ENCODE measurements around the gene HOXA4. TPM values are rescaled to one million over a fixed set of nuclear protein-coding genes. Genes with fewer than 3 reads are reported as not detected.
A peak's percentile ranks its signal among the peaks of the same experiment; 100 is the strongest.

The HOXA4 gene
- total RNA-seq, 1 experiment from 2014 or later = 9.7 TPM

DNA sequence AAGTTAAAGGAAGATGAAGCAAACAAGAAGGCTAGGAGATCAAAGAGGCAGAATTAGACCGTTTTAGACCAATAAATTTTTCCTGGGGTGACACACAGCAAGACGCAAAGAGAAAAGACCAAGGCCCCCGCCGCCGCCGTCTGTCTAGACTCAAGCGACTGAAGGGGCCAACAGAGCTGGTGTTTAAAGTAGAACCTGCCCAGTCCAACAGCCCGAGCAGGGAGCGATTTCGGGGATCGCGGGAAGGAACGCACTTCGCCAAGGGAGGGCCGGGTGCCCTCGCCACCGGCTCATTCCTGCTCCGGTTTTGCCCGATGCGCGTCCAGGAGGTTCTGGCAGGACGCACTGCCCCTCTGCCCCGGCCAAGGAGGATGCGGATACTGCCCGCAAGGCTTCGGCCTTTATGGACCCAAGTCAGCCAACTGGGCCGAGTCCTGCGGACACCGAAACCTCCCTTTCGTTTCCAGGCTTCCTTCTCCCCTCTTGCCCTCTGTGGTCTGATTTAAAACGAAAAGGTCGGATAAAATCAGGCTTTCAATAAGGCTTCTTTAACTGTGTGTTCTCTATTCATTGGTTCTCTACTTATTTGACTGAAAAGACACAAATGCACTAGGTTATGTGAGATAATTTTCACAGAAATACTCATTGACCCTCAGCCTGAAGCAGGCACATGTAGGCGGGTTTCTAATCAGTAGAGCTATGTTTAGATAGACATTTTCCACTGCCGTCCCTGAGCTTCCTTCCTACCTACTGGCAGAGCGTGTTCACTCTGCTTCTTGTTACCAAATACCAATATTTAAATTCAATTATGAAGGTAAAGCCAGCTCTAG lies 28.1 kb upstream of the HOXA4 start:
- no peak for DNase-seq (ENCODE audit: low read depth)

DNA sequence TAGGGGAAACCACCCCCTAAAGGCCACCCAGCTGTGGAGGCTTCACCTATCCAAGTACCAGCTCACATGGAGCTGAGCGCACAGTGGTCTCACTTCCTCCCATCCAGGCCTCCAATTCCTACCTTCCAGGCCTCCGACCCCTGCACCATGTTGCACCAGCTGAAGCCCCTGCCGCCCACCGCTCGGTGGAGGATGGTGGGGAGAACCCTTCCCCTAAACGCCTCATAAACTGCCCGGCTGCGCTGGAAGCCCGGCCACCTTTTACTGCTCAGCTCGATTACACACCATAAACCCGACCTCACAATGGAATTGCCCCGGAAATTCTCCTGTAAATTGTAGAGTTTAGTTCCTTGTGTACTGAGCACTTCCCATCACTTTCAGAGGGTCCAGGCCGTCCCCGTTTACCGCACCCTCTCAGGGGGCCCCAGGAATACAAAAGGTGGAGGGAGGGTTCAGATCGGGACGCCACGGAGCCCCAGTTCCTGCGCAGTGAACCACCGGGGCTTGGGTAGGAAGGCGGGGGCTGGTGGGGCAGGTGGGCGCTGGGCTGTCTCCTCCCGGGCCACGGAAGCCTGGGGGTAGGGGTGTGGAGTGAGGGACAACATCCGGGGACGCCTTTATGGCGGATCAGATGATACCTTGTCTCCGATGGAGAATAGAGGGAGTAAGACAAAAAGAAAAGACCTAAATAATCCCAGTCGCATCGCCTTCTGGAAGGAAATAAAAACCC lies 27.3 kb upstream of the HOXA4 start:
- DNase-seq (ENCODE audit: low read depth) = no peak

DNA sequence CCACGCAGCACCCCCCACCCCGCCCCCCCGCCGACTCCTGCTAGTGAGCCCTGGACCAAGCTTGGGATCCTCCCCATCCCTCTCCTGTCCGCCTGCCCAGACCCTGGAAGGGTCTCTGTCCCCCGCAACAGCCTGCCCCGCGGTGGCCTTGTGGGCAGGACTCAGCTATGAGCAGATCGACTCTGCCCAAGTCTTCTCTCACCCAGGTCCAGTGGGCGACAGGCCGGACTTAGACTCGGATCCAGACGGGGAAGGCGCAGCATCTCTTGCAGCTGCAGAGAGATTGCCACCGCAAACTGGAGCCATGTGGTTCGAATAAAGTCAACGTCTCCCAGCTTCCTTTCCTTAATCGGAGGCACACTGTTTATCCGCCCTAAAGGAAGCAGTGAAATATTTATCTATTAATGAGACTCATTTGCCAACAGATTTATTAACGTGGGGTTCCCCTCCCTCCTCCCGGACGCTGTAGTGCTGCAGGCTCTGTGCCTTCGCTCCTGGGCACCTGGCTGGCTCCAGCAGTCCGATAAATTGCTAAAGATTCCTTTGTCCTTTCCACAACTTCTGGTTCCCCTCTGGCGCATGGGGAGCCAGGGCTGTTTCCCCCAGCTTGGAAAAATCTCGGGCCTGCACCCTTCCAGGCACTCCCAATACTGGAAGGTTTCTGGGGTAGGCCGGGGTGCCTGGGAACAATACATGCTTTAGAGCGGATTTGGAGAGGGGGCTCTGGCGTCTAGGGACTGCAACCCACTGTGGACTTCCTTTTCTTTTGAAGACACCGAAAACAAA lies 26.6 kb upstream of the HOXA4 start:
- DNase-seq (ENCODE audit: low read depth) = no peak

DNA sequence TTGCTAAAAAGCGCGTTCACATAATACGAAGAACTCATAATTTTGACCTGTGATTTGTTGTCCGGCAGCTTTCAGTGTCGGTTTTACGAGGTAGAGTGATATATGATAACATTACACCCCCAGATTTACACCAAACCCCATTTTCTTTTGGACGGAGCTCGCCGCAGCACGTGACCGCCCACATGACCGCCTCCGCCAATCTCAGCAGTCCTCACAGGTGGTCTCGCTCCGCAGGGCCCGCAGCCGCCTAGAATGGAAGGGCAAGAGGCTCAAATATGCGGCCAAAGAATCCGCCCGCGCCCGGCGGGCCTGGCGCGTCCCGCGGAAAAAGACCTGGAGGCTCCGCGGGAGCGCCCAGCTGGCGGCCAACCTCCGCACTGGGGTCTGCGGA lies 25.9 kb upstream of the HOXA4 start, which contains the start of gene HOXA7:
Gene HOXA7, minus strand, starts transcription at position 168 of the 391 bp plus-strand sequence. Its CDS starts 130 bp downstream, at position 38.
- DNase-seq (ENCODE audit: low read depth) = peak; percentile 81

DNA sequence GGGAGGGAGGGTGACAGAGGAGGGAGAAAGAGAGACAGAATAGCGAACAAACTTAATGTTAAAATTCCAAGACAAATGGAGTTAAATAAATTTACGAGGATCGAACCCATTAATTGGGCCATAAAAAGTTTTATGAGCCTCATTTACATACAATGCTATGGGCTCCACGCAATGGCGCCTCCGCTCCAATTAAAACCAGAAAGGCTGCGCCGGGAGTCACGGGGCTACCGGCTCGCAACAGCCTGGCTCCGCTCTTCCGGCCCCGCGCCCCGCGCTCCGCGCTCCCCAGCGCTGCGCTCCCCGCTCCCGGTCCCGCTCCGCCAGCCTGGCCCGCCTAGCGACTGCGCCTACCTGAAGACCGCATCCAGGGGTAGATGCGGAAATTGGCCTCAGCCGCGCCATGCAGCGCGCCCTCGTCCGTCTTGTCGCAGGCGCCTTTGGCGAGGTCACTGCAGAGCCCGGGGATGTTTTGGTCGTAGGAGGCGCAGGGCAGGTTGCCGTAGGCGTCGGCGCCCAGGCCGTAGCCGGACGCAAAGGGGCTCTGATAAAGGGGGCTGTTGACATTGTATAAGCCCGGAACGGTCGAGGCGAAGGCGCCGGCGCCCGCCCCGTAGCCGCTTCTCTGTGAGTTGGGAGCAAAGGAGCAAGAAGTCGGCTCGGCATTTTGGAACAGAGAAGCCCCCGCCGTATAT lies 25.4 kb upstream of the HOXA4 start:
- DNase-seq (ENCODE audit: low read depth) = peak; percentile 58

DNA sequence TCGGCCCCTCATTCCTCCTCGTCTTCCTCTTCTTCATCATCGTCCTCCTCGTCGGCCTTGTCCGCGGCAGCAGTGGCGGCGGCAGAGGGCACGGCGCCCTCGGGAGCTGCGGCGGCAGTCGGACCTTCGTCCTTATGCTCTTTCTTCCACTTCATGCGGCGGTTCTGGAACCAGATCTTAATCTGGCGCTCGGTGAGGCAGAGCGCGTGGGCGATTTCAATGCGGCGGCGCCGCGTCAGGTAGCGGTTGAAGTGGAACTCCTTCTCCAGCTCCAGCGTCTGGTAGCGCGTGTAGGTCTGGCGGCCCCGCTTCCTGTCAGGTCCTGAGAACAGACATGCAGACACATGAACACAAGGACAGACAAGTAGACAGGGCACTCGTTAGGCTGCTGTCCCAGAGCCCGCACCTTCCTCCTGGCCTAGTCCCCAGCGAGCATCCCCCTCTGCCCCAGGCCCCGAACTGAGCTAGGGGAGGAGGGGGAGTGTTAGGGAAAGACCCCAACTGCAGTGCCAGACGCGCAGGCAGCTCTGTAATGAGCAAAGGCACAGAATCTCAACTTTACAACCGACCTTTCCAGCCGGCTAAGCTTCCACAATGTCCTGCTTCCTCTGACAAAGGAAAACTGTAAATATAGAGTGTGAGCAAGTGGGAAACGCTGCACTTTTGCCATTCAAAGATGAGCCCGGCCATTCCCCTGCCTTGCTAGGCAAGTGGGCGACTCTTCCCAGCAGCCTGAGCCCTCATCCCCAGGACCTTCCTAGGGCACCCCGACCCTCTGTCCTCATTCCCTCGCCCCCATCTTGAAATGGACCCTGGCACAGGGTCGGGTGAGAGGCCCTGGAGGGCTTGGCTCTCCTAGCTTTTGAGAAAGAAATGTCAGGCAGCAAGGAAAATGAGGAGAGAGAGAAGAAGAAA lies 24.6 kb upstream of the HOXA4 start:
- no peak for DNase-seq (ENCODE audit: low read depth)

DNA sequence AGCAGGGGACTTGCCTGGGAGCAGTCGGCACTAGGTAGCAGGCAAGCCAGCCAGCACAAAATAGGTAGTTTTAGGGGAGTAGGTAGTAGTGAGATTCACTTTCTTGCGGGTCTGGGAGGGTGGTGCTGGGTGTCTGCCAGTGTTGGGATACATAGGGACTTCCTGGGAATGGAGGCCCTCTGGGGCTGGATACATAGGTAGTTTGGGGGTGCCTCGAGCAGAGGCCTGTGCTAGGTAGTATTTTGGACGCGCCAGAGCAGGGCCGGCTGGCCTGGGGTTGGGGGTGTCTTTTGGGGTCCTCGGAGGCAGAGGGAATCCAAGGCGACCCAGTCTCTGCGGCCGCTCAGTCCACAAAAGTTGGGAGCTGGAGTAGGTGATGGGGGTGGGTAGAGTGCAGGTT lies 23.8 kb upstream of the HOXA4 start:
- no peak for DNase-seq (ENCODE audit: low read depth)

DNA sequence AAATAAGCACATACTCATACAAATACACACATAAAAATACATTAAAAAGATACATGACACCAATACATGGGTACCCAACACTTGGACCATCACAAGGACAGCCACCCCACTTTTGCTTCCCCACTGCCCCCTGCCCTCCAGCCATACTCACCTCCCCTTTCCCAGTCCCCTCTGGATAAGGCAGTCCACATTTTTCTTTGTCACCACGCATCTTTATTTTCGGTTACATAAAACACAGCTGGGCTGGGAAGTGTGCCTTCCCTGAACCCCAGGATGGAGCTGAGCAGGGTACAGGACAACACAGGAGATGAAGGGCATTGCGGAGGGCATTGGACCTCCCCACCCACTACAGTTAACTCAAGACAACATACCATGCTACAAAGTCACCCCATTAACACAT lies 23.0 kb upstream of the HOXA4 start:
- DNase-seq (ENCODE audit: low read depth) = no peak

DNA sequence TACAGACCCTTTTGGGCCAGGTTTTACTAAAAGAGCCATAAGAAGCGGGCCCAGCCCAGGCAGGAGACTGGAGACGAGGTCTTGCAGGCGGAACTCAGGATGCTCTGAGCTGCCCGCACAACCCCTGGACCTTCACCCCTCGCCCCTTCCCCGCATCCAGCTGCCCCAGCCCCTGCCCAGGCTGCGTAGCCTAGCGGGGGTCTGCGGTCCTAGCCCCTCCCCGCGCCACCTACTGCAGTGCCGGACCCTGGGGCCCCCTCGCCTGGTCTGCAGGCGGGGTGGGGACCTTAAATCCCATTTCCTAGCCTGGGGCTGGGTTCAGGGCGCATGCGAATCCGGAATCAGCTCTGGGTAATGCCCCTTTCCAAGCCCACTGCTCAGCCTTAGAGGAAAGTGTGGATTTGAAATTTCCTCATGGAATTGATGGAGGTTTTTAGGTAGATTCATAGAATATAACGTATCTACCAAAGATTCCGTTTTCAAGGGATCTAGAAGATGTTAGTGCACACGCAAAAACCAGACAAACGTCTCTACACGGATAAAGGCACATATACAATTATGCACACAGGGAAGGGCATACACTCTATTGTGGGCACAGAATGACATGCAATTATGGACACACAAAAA lies 22.4 kb upstream of the HOXA4 start:
- no peak for DNase-seq (ENCODE audit: low read depth)

DNA sequence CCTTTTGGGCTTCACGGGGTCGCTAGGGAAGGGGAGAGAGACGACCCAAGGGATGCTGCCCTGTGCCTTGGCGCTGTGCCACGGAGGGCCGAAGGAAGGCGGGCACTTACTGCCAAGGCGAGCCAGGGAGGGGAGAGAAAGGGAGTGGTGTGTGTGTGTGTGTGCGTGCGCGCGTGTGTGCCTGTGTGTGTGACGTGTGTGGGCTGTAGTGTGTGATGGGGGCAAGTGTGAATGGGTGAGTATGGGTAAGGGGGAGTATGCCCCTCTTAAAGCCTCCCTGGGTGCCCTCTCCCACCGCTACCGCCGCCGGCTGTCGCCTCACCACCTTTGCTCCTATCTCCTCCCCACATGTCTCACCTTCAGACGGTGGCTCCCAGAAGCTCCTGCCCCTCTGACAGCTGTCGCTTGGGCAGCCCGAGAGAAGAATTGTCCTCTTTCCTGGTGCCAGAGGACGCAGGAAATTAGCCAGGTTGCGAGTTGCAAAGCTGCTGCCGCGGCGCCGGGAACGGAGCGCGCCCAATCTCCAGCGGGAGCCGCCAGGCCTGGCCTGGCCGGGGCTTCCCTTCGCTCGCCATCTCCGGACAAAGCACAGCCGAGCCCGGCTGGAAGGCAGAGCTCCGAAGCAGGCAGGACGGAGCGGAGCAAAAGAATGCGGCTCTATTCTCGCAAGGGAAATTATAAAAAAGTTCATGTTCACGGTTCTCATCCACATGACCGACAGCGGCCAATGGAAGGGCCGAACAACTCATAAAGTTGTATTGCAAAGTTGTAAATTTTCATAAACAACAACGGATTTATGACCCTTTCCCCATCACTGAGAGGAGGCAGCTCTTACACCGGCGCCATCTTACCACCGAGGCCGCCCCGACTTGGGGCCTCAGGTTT lies 21.6 kb upstream of the HOXA4 start, which contains the start of gene HOXA3:
Gene HOXA3, minus strand, starts transcription at position 653 of the 885 bp plus-strand sequence. CDS start 41,943 bp downstream, outside the sequence.
- DNase-seq (ENCODE audit: low read depth) = peak; percentile 78

DNA sequence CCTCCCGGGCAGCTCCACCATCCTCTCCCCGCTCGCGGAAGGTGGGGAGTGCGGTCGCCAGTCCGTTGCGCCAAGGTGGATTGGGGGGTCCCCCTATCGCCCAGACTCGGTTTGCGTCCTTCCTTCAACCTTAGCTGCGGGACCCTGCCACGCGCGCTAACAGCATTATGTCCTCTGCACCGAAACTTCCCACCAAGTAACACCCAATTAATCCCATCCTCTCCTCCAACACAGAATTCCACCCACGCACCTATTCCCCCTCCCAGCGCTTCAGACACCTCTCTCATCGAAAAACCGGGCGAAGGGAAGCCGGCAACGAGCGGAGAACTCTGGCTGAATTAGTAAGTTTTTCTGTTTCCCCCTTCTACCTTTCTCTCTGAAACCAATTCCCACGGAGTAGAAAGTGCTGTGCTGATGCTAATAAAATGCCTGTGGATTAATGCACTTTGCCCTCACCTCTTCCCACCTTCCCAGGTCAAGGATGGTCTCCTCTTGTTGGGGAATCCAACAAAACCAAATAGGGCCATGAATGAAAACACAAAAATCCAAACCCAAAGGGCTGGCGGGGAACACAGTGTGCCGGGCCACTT lies 20.9 kb upstream of the HOXA4 start:
- DNase-seq (ENCODE audit: low read depth) = no peak

DNA sequence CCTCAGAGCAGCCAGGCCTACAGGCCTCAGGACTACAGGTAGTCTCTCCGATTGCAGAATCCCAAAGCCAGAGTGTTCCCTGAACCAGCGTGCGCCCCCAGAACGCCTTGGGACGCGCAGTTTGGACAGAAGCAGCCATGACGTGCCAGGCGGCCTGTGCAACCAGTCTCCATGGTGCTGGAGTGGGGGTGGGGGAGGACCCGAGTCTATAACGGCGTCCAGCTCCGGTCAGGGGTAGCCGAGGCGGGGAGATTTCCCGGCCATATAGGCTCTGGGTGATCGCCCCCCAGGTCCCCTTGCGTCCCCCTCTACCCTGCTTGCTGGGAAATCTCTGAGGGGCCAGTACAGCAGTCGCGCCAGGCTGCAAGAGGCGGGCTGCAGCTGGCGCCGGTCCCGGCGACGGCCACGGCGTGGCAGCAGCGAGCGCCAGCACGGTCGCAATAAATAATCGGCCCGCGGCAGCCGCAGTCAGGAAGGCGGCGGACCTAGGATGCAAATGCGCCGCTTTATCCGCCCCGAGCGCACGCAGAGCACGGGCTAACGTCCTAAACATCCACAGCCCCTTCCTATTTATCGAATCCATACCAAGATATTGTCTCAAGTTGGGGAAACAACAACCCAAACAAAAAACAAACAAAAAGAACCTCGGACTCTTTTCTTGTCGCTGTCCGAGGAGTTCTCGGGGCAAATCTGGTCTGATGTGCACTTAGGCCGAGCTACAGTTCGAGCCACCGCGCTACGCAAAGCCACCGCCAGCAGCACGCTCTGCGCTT lies 20.2 kb upstream of the HOXA4 start:
- peak; percentile 89 for DNase-seq (ENCODE audit: low read depth)

DNA sequence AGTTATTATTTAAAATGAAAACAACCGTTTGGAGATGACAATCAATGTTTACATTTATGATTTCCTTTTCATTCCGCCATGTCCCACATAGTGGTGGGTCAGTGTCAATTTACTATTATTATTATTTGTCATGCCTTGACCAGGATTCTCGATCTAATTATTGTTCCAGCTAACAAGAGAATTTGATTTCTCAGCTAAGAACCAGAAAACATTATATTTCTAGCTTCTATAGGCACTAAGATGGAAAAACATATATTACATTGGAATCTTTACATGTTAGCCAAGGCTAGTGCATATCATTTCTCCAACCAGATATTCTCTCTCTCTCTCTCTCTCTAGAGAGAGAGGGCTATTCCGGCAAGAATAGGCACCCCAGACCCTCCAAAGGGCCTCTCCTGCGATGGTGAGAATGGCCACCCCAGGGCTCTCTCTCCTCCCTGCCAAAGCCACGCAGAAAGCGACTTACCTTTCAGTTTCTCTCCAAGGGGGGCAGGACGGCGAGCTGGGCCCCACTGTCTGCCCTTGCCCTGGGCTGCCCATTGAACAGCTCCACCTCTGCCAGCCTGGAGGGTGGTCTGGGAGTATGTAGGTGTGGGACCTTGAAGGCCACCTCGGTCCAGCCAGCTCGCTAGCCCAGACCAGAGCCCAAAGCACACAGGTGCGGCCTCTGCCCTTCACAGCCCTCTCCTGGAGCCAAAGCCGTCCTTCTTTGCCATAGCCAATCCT lies 19.4 kb upstream of the HOXA4 start:
- no peak for DNase-seq (ENCODE audit: low read depth)

DNA sequence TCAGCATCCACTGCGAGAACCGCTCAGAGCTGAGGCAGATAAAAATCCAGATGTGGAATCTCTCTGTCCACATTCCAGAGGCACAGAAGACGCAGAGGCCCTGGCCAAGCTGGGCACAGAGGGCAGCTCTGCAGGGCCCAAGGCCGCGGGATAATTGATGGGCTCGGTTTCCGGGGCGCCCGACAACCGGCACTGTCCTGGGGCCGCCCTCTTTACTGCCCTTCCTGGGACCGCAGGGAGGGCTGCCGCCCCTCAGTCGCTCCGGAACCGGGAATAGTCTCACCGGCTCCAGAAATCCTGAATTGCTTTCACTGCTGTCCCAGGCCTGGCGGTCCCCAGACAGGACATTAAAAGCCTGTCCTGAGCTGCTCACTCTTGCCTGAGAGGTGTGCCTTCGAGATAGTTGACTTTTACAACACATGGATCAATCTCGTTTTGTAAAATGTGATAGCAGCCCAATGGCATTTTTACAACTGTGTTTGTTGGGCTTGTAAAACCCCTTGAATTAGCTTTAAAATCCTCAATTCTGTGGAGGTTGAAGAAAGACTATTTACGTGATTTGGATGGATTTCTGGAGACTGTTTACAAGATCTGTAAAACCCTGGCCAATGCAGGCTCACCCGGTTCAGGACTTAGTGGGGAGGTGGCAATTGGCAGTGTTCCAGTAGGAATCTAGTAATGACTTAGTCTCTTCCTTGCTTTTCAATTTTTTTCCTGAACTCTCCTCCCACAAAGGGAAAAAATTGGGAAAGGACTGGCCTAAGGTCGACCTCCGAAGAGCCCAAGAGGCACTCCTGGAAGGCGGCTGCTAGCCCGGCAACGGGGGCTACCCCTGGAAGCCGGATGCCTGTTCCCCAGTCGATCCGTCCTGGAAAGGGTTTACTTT lies 18.4 kb upstream of the HOXA4 start:
- peak; percentile 53 for DNase-seq (ENCODE audit: low read depth)

DNA sequence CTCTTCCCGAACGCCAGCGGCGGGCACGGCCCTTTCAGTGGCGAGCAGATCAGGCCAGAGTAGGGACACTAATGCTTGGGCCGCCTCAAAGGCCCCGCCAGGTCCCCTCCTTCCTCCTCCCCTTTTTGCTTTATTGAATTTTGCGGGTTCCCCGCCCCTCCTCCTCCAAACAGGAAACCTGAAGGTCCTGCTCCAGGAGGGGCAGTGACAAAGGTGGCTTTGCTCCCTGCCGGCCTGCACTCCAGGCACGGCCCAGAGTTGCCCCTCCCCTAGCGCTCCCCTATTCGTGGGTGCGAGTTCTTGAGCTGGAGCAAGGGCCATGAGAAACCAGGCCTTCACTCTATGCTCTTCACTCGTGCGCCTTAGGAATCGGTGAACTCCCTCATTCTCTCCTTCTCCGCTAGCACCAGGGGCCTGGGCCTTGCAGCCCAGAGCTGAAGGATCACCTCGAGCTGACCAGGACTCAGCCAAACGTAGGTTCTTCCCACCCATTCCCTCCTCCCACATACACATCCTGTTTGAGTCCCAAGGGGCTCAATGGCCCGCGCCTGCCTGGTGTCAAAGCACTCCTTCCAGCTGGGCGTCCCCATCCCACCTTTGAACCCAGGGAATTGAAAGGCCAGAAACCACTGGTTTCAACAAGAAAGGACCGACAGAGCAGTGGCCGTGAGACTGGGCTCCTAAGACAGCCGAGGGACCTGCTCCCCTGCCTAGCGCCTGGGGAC lies 17.6 kb upstream of the HOXA4 start:
- no peak for DNase-seq (ENCODE audit: low read depth)

Measured in RPMI7951 (cell line).